Umbilical cord (tissue), 2 donors: ENCODE data around the gene CRACR2A. TPM values are rescaled to one million over a fixed set of nuclear protein-coding genes. Genes with fewer than 3 reads are reported as not detected.

Experiments
- DNase-seq: peaks from one replicate; pipeline ENCODE4 v3.0.0-alpha.2; 2015; ENCODE audit warnings: low spot score
- total RNA-seq: library from RNA; depleted of rRNA; stranded (reverse); fragments of >200 nt; gene quantifications from one replicate; pipeline ENCODE4 v1.2.3, GENCODE V29; 2014; ENCODE audit warnings: low replicate concordance; ENCODE audit not compliant: insufficient read depth

CRACR2A gene
- total RNA-seq, 1 donor from 2014 or later: 39.0 TPM

DNA sequence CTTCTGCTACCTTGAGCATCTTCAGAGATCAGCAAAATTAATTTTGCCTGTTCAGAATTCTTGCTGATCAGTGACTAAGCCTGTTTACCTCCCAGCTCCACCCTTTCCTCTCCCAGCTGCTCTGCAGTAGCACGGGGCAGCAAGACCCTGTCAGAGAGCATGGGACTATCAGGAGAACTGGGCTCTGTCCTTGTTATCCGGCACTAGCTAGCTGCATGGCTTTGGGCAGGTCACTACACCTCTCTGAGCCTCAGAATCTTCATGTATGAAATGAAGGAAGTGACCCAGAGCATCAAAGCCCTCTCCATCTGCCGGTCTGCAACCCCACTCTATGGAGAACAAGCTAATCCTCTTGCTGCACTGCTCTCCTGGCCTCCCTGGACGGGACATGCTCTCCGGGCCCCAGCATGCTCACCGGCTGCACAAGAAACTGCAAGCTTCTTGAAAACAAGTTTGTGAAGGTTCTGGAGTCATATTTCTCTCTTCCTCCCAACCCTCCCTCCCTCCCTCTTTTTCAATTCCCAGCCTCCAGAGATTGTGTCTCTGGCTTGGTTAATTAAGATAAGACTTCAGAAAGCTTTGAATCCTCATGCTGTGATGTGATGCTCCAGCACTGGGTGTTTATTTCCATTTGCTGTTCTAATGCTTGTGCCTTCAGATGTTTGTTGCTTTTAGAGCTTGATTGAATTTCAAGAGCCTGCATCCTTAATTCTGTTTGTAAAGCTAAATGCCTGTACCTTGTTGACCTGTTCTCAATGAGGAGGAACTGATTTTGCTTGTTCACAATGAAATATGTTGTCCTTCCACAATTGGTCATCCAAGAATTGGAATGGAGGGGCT, 101.1 kb downstream of the CRACR2A start:
- DNase-seq: no peak

DNA sequence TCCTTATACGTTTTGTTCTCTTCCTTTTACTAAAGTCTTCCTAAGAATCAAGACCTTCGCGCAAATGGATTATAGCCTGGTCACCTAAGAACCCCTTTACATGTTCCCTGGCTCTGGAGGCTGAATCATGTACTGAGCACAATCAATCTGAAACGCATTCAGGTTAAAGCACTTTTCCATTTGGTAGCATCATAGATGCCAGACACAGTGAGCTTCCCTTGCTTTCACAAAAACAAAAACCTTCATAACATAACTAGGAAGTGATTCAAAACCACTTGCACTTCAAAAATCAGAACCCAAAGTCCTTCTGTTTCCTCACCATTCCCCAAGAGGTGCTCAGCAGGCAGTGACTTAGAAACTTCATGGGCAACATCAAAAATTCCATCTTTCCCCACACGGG, 105.4 kb downstream of the CRACR2A start:
- no peak for DNase-seq

- no peak for DNase-seq
Observed at GRCh38 chr12:3646561-3647241, 106.2 kb downstream of the CRACR2A start.

DNA sequence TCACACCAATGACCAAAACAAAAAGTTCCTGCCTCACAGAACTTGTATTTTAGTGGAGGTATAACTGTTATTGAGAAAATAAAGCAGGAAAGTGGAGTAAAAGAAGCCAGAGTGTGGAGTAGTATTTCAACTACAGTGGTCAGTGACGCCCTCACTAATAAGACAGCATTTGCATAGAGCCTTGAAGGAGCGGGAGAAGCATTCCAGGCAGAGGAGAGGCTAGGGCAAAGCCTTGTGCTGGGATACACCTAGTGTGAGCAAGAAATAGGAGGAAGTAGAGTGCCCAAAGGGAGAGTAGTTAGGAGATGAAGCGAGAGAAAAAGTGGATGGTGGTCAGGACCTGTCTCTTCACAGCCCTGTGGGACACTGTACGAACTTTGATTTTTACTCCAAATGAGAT, 107.8 kb downstream of the CRACR2A start:
- DNase-seq: no peak

- DNase-seq: no peak
Observed at GRCh38 chr12:3644104-3644503, 108.8 kb downstream of the CRACR2A start.

GRCh38 chr12:3641428-3642018, 111.4 kb downstream of the CRACR2A start:
- DNase-seq: no peak

GRCh38 chr12:3636328-3636727, 116.6 kb downstream of the CRACR2A start:
- no peak for DNase-seq

DNA sequence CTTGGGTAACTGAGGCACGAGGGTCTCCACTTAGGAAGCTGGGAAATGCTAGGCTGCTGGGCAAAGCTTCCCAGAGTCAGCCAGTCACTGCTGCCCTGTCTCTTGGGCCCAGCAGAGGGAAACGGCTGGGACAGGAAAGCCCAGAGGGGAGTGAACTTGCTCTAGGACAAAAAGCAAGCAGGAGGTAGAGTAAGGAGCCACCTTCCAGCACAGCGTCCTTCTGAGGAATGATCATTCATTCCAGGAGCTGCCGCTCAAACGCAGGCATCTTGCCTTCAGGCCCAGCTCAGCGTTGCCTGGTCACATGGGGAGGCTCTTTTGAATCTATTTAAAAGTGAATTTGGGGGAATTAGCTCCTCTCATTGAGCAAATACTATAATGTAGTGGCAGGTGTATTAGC, 118.6 kb downstream of the CRACR2A start:
- no peak for DNase-seq

- no peak for DNase-seq
Observed at GRCh38 chr12:3633396-3633795, 119.5 kb downstream of the CRACR2A start.

DNA sequence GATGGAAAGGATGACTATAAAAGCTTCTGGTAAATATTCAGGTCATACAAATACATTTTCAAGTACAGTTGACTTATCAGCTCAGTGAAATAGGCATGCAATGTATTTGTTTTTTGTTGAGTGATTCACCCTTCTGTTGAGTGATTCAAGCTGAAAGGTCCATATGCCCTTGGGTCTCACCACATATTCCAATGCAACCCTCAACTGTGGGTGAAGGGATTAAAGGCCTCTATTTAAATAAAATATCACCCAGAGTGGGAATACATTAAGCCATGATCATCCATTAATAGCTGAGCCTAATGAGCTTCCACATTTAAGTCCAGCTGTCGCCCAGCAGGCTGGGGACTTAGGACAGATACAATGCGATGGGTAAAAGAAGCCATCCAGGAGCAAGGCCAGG, 120.2 kb downstream of the CRACR2A start:
- DNase-seq: no peak

GRCh38 chr12:3632256-3632655, 120.7 kb downstream of the CRACR2A start:
- DNase-seq: no peak

DNA sequence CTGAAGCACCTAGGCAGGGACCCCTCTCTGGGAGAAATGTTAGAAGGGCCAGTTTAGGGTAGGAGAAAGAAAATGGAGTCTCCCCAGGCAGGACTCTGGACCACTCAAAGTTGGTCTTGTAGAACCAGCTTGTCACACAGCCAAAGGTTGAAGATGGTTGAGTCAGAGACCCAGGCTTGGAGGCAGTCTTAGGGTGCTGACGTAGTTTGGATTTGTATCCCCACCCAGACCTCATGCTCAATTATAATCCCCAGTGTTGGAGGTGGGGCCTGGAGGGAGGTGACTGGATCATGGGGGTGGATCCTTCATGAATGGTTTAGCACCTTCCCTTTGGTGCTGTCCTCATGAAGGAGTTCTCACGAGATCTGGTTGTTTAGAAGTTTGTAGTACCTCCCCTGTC, 121.2 kb downstream of the CRACR2A start:
- DNase-seq: no peak

- DNase-seq: no peak
Observed at GRCh38 chr12:3631272-3631637, 121.7 kb downstream of the CRACR2A start.

DNA sequence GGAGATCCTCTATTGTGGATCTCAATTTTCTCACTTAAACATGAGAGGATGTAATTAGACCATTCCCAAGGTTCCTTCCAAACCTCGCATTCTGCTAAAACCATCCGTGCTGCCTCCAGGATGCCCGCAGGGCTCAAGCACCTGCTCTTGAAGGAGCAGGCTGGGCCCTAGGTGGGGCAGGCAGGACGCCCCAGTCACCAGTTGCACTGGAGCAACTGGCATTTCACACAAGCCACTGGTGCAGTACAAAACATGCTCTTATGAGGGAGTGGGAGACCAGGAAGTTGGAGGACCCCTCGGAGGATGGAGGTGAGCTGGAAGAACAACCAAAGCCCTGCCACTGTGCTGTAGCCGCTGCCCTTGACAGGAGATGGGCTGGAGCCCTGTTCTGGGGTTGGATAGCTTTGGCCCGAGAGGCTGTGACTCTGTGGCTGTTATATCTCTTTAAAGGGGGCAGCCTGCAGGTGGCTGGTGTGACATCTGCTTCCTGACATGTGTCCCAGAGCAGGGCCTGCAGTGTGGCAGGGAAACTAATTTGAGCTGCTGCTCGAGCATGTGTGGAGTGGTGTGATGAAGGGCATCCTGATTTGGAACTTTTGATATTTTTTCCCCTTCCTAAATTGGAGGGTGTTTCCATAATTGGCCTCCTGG, 122.2 kb downstream of the CRACR2A start:
- no peak for DNase-seq

DNA sequence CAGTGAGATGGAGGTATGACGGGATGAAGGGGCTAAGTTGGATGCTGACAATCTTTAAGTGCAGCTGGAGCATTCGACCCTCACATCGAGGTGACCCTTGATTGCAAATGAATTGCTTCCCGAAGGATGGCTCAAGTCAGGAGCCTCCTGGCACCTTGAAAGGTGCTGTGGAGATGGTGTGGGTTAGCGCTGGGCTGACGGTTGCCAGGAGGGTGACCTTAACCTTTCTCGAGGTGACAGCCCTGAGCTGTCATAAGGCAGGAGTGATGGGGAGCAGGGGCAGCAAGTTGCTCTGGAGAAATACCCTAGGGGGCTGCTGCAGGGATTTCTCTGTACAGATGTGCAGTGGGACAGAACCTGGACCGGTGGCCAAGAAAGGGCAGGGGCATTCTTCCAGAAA, 122.8 kb downstream of the CRACR2A start:
- no peak for DNase-seq

DNA sequence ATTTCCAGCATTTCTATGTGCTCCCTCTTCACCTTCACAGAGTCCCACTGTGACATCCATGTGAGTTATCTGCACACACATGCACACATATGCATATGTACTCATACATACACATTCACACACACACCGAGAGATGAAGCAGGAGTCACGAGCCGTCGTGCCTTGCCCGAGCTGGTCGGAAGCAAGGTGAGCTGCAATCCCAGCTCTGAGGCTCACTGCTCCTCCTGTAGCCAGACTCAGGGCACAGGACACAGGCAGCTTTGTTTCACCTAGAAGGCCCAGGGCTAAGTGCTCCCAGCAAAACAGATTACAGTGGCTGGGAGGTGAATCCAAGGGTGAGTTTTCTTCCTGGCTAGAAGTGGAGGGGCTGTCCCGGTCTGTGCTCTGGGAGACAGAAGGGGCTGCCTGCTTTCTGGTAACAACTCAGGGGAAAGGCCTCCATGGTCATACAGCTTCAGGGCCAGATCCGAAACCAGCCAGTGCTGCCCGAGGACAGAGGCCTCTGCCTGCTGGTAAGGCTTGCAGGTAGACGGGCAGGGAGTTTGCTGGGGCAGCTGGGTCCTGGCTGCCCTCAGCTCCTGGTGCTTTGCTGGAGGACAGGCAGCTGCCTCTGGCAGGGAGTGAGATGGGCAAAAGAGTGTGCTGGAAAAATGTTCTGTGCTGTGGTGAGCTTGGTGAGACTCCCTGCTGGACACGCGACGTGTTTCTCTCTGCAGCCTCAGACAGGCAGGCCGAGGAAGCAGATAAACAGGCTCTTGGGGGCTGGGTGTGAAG, 123.7 kb downstream of the CRACR2A start:
- no peak for DNase-seq

- no peak for DNase-seq
Observed at GRCh38 chr12:3628629-3629028, 124.3 kb downstream of the CRACR2A start.

DNA sequence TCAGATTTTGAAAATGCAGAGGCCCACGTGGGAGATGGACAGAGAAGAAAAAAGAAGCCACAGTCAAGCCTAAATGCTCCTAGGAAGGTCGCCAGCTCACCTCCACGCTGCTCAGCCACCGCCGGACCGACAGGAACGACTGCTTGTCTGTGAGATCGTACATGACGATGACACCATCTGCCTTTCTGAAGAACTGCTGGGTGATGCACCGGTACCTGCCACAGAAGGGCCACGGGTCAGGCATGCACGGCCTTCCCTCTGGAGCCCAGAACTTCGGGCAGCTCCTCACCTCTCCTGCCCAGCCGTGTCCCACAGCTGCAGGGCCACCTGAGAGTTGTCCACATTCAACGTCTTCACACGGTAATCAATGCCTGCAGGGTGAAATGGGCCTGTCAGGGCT, 125.6 kb downstream of the CRACR2A start:
- no peak for DNase-seq

DNA sequence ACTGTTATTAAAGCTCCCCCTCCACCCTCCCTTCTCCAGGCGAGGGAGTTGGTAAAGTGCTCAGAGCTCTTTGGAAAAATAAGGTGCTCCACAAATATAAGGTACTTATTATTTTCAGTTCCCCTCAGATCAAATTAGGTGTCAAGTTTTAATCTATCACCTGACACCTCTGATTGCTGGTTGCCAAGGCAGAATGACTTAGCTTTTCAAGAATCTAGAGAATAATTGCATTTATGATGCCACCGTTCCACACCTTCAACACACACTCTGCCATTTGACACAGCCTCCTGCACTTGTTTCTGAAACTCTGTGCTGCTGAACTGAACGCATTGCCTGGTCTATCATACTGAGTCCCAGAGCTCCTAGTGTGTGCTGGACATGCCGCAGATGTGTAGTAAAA, 128.6 kb downstream of the CRACR2A start:
- DNase-seq: no peak

GRCh38 chr12:3622822-3623690, 129.9 kb downstream of the CRACR2A start:
- no peak for DNase-seq
